K562 (cell line): ENCODE data around the gene IL10. TPM values are rescaled to one million over a fixed set of nuclear protein-coding genes. Genes with fewer than 3 reads are reported as not detected.

Source experiments
- ATAC-seq: fragments of 200-7000 bp; cut with Tn5 transposase; 3 replicates; pipeline ENCODE4 v1.9.1; 2020; ENCODE audit warnings: moderate library complexity
- BruUV-seq: library from RNA; stranded (reverse); fragments of 400-500 nt; replicated peaks from 2 replicates; lab custom pipeline; 2021; lab: Mats Ljungman, UMichigan
- CTCF ChIA-PET: fragments of 300-600 bp; formaldehyde crosslinking; extraction: SDS; loops from one replicate; lab custom pipeline; 2021; ENCODE audit warnings: low intra/inter-chr PET ratio; lab: Yijun Ruan, JAX
- POLR2A ChIA-PET: fragments of 300-600, 350-650 bp; sonication (Branson Sonifier 250); formaldehyde crosslinking; extraction: SDS; loops from one replicate; lab custom pipeline; 2021; ENCODE audit warnings: antibody characterized with exemption, inconsistent platforms; lab: Yijun Ruan, JAX
- DNase-seq, 4 experiments: peaks; one replicate each; pipeline versions ENCODE4 v3.0.0 to v3.0.0-alpha.2; 2011 to 2018; ENCODE audit warnings: low spot score in 3 of 4, mixed read lengths in 3 of 4; ENCODE audit errors: extremely low read depth in 1 of 4
- FAIRE-seq: peaks from 2 replicates; lab custom pipeline; 2011; peaks lifted over from hg19 to GRCh38; lab: Jason Lieb, UNC
- H2AFZ ChIP-seq: 2 replicates; pipeline ENCODE4 v1.6.0; 2011; ENCODE audit warnings: low read depth, low read length, control low read depth, inconsistent platforms
- H3K27ac ChIP-seq: fragments of 200-600 bp; 3 replicates; pipeline ENCODE4 v1.8.0; 2011; ENCODE audit warnings: low read depth, mild to moderate bottlenecking, control low read depth, inconsistent platforms, low read length, moderate library complexity, mixed read lengths; ENCODE audit errors: extremely low read depth
- H3K27me3 ChIP-seq, 2 experiments: fragments of 300-600 bp in 1 of 2; 2 replicates in 1 of 2; 3 replicates in 1 of 2; pipeline versions ENCODE4 v1.6.0 to v1.8.0; 2011; ENCODE audit warnings: inconsistent platforms in 2 of 2, low read length in 2 of 2, mild to moderate bottlenecking in 1 of 2, mixed read lengths in 1 of 2, moderate library complexity in 1 of 2; ENCODE audit not compliant: control insufficient read depth in 2 of 2, insufficient read depth in 2 of 2
- H3K36me3 ChIP-seq: fragments of 300-600 bp; 3 replicates; pipeline ENCODE4 v1.8.0; 2011; ENCODE audit warnings: mild to moderate bottlenecking, low read length, inconsistent platforms; ENCODE audit not compliant: control insufficient read depth, insufficient read depth
- H3K4me1 ChIP-seq, 2 experiments: fragments of 200-600 bp in 1 of 2; replicated peaks in 1 of 2; 2 replicates in 1 of 2; 3 replicates in 1 of 2; pipeline versions ENCODE4 v1.5.1 to v1.8.0; 2011; ENCODE audit warnings: inconsistent platforms in 2 of 2, low read length in 2 of 2, mild to moderate bottlenecking in 1 of 2, mixed read lengths in 1 of 2, moderate library complexity in 1 of 2; ENCODE audit not compliant: control insufficient read depth in 2 of 2, insufficient read depth in 2 of 2
- H3K4me2 ChIP-seq: 2 replicates; pipeline ENCODE4 v1.6.1; 2011; ENCODE audit warnings: low read length, control low read depth, inconsistent platforms, mixed read lengths; ENCODE audit not compliant: insufficient read depth
- H3K4me3 ChIP-seq: fragments of 200-600 bp; sonication (generic), shearing (Covaris generic); 2 replicates; pipeline ENCODE4 v1.5.1; 2016; ENCODE audit warnings: control low read depth, inconsistent platforms
- H3K79me2 ChIP-seq: fragments of 200-600 bp; 3 replicates; pipeline ENCODE4 v1.8.0; 2011; ENCODE audit warnings: low read length, inconsistent platforms; ENCODE audit not compliant: control insufficient read depth, insufficient read depth
- H3K9ac ChIP-seq, 2 experiments: 2 replicates each; pipeline versions ENCODE4 v1.6.0 to v1.6.1; 2011; ENCODE audit warnings: low read depth in 2 of 2, low read length in 2 of 2, control low read depth in 1 of 2, inconsistent platforms in 1 of 2, mild to moderate bottlenecking in 1 of 2, mixed read lengths in 1 of 2; ENCODE audit not compliant: insufficient read depth in 1 of 2
- H3K9me1 ChIP-seq: one replicate; pipeline ENCODE4 v1.6.0; 2011; ENCODE audit warnings: inconsistent platforms, mild to moderate bottlenecking, low read length, moderate library complexity; ENCODE audit not compliant: control insufficient read depth, insufficient read depth
- H3K9me3 ChIP-seq: replicated peaks from 2 replicates; pipeline ENCODE4 v1.5.1; 2011; ENCODE audit warnings: low read depth, low read length, inconsistent platforms; ENCODE audit not compliant: control insufficient read depth, insufficient read depth
- H4K20me1 ChIP-seq: replicated peaks from 2 replicates; pipeline ENCODE4 v1.6.1; 2011; ENCODE audit warnings: low read length, inconsistent platforms, mixed read lengths; ENCODE audit not compliant: control insufficient read depth, insufficient read depth
- BDP1 ChIP-seq: IDR thresholded peaks from 3 replicates; pipeline ENCODE4 v1.6.1; 2011; ENCODE audit not compliant: insufficient read length, insufficient read depth
- CEBPB ChIP-seq: fragments of 450-650 bp; IDR thresholded peaks from 2 replicates; pipeline ENCODE4 v1.6.1; 2016; ENCODE audit warnings: missing genetic modification characterization, missing compliant biosample characterization
- MTF1 ChIP-seq: fragments of 250-450 bp; sonication (Bioruptor Pico); IDR thresholded peaks from 2 replicates; pipeline ENCODE4 v1.9.0; 2021; ENCODE audit warnings: moderate library complexity, mild to moderate bottlenecking, inconsistent platforms, borderline replicate concordance
- NR2C1 ChIP-seq, 2 experiments: fragments of 450-650 bp; IDR thresholded peaks; 2 replicates each; pipeline ENCODE4 v1.6.1; 2017; ENCODE audit warnings: mild to moderate bottlenecking in 2 of 2, antibody characterized with exemption in 1 of 2, inconsistent platforms in 1 of 2, missing compliant biosample characterization in 1 of 2, missing genetic modification characterization in 1 of 2
- PRDM10 ChIP-seq: fragments of 450-650 bp; IDR thresholded peaks from 2 replicates; pipeline ENCODE4 v1.6.1; 2018; ENCODE audit not compliant: partially characterized antibody
- WGBS: fragments of 100-300 bp; shearing (Covaris generic); methylation state at CpG from one replicate; pipeline ENCODE4 v1.1.6; 2016; ENCODE audit warnings: low coverage, mixed read lengths; ENCODE audit not compliant: insufficient coverage; ENCODE audit errors: missing lambda C conversion rate; 5-methylcytosine and 5-hydroxymethylcytosine counted together
- in situ Hi-C: fragments of 300-500 bp; cut with MboI; formaldehyde crosslinking; loops from 4 replicates; pipeline ENCODE4 v1.15.0; 2018; ENCODE audit warnings: inconsistent platforms, mixed read lengths
- intact Hi-C: fragments of 100-400 bp; cut with micrococcal nuclease; formaldehyde crosslinking; loops from 2 replicates; pipeline ENCODE4 v1.14.2; 2022
- polyA plus RNA-seq, 8 experiments: library from polyadenylated mRNA; depleted of rRNA in 4 of 8; stranded (reverse) in 5 of 8; unstranded in 3 of 8; fragments of >200 nt; fragmentation: Nextera tagmentation in 2 of 8; fragmentation: Illumina TruSeq in 1 of 8; extraction: Ambion mirVana in 2 of 8; extraction: Trizol in 1 of 8; gene quantifications; 2 replicates each; pipeline versions ENCODE4 v1.2.1 to v1.2.3, GENCODE V29; 2011 to 2014; ENCODE audit warnings: inconsistent platforms in 1 of 8, missing spikeins in 1 of 8
- total RNA-seq, 7 experiments: library from RNA; depleted of rRNA in 6 of 7; stranded (reverse); fragments of >200 nt in 6 of 7; fragmentation: Illumina TruSeq in 2 of 7; extraction: Trizol in 2 of 7; gene quantifications; 2 replicates each; pipeline versions ENCODE4 v1.2.1 to v1.2.3, GENCODE V29; 2011 to 2021; ENCODE audit warnings: low replicate concordance in 1 of 7

The IL10 gene
- total and polyA plus RNA-seq, 9 of the 15 experiments (the other 6 are each of a cell fraction or from before 2014, with no cell fraction given): 0.29 TPM; not detected in 8

GRCh38 chr1:206760590-206760989, 11.7 kb downstream of the IL10 start:
- Histone ChIP-seq H3K9ac (no peak overlapping the region), H3K27me3 (peaks cover 22 to 26% of the 10 kb centered on the region in 2 experiments), H3K27ac (no peak overlapping the region), H3K9me1 (no peaks in the 10 kb centered on the region), H3K36me3 (no peaks in the 10 kb centered on the region), H3K4me3 (no peak overlapping the region), H3K4me1 (no peaks in the 10 kb centered on the region), H2AFZ (no peak overlapping the region), H3K9me3 (no peaks in the 10 kb centered on the region), H3K4me2 (no peak overlapping the region), H4K20me1 (no peaks in the 10 kb centered on the region), H3K79me2 (no peaks in the 10 kb centered on the region)
- ATAC-seq: no peak
- in situ Hi-C loops (no loop called here), intact Hi-C loops (no loop called here)
- ChIA-PET POLR2A (interaction anchor here (0.8 to 2.1 kb wide), 5 partner anchors 9 to 175 kb away, joined by 3 to 4 read pairs (median 4); no protein-coding TSS in a partner anchor), CTCF (interaction anchor here (0.6 kb wide), 1 partner anchor 391 kb away, joined by 5 read pairs; no protein-coding TSS in a partner anchor)
- BruUV-seq: no TSS peak
- 0% methylated on average over 1 of the region's 1 CpG for WGBS
- FAIRE-seq: no peak
- TF ChIP-seq MTF1 (CRISPR knock-in tag) (no peak), PRDM10 (peak; percentile 15), BDP1 (no peak), NR2C1 (IDR thresholded peaks at IDR 0.05) (no peak), NR2C1 (tag; IDR thresholded peaks at IDR 0.05) (no peak), CEBPB (tag) (0 out of 2 replicates have a peak, but pooled peaks have one; percentile 11)
- DNase-seq: no peak
